Choroid plexus epithelial cell (primary cell): ENCODE results near the gene ZNF519.

Source experiments
- DNase-seq: peaks from one replicate; pipeline ENCODE4 v3.0.0-alpha.2; 2010; ENCODE audit warnings: low read depth
- H3K4me3 ChIP-seq: 2 replicates; pipeline ENCODE4 v1.5.1; 2011; ENCODE audit warnings: low read depth, mild to moderate bottlenecking, control low read depth, low read length, moderate library complexity
- TF ChIP-seq, protein P1 (sequence below): conservative IDR thresholded peaks from 2 replicates; pipeline ENCODE4 v1.5.1; 2011; ENCODE audit warnings: low read depth, mild to moderate bottlenecking, control low read depth, inconsistent platforms, low read length, moderate library complexity

ZNF519 gene

GRCh38 chr18:14124689-14125088 lies 7.5 kb downstream of the ZNF519 start:
- DNase-seq: no peak
- H3K4me3 ChIP-seq: no peak overlapping the region
- TF ChIP-seq, protein P1, sequence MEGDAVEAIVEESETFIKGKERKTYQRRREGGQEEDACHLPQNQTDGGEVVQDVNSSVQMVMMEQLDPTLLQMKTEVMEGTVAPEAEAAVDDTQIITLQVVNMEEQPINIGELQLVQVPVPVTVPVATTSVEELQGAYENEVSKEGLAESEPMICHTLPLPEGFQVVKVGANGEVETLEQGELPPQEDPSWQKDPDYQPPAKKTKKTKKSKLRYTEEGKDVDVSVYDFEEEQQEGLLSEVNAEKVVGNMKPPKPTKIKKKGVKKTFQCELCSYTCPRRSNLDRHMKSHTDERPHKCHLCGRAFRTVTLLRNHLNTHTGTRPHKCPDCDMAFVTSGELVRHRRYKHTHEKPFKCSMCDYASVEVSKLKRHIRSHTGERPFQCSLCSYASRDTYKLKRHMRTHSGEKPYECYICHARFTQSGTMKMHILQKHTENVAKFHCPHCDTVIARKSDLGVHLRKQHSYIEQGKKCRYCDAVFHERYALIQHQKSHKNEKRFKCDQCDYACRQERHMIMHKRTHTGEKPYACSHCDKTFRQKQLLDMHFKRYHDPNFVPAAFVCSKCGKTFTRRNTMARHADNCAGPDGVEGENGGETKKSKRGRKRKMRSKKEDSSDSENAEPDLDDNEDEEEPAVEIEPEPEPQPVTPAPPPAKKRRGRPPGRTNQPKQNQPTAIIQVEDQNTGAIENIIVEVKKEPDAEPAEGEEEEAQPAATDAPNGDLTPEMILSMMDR: no peak

DNA sequence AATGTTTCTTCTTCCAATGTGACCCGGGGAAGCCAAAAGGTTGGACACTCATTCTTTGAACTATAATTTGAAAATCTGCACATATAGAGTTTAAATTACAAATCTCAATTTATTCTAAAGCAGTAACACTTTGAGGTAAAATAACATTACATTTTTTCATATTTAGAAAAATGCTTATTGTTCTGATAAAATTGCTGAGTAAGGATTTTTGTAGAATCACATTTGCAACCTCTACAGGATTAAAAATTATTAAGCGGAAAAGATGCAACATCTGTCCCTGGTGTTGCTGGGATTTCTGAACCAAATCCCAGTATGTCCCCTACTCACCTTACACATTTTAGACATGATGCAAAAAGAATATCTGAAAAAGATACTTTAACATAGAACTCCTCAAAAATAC lies 10.1 kb downstream of the ZNF519 start:
- no peak for DNase-seq
- TF ChIP-seq, protein P1: no peak
- no peak overlapping the region for H3K4me3 ChIP-seq

GRCh38 chr18:14120926-14121325 lies 11.3 kb downstream of the ZNF519 start:
- TF ChIP-seq, protein P1: no peak
- DNase-seq: no peak
- no peak overlapping the region for H3K4me3 ChIP-seq

DNA sequence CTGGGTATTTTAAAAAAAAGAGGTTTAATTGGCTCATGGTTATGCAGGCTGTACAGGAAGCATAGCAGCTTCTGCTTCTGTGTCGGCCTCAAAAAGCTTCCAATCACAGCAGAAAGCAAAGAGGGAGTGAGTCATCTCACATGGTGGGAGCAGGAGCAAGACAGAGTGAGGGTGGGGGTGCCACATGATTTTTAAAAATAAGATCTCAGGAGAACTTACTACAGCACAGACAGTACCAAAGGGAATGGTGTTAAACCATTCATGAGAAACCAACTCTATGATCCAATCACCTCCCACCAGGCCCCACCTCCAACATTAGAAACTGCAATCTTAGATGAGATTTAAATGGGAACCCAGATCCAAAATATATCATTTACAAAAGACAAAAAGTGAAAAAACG lies 14.6 kb downstream of the ZNF519 start:
- DNase-seq: peak; percentile 47
- TF ChIP-seq, protein P1: no peak
- no peak overlapping the region for H3K4me3 ChIP-seq

- no peak for DNase-seq
These were observed 25.3 kb downstream of the ZNF519 start for GRCh38 chr18:14106906-14107305.

GRCh38 chr18:14104906-14105748 lies 27.1 kb downstream of the ZNF519 start:
- no peak for DNase-seq
- TF ChIP-seq, protein P1: no peak
- no peak overlapping the region for H3K4me3 ChIP-seq

More at GRCh38 chr18:14106906-14107305, 25.3 kb downstream of the ZNF519 start:
- TF ChIP-seq, protein P1: no peak
- H3K4me3 ChIP-seq: no peak overlapping the region

- DNase-seq: no peak
- TF ChIP-seq, protein P1: no peak
- no peak overlapping the region for H3K4me3 ChIP-seq
These were observed 28.0 kb downstream of the ZNF519 start for GRCh38 chr18:14104201-14104600.
